ENCODE measurements around the gene PPP1R12A.

The PPP1R12A gene

GRCh38 chr12:79837575-79837974 lies 97.3 kb downstream of the PPP1R12A start:
- TF ChIP-seq, protein P1, sequence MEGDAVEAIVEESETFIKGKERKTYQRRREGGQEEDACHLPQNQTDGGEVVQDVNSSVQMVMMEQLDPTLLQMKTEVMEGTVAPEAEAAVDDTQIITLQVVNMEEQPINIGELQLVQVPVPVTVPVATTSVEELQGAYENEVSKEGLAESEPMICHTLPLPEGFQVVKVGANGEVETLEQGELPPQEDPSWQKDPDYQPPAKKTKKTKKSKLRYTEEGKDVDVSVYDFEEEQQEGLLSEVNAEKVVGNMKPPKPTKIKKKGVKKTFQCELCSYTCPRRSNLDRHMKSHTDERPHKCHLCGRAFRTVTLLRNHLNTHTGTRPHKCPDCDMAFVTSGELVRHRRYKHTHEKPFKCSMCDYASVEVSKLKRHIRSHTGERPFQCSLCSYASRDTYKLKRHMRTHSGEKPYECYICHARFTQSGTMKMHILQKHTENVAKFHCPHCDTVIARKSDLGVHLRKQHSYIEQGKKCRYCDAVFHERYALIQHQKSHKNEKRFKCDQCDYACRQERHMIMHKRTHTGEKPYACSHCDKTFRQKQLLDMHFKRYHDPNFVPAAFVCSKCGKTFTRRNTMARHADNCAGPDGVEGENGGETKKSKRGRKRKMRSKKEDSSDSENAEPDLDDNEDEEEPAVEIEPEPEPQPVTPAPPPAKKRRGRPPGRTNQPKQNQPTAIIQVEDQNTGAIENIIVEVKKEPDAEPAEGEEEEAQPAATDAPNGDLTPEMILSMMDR (IDR thresholded peaks at IDR 0.05; ENCODE audit: insufficient read depth, low read length), result no peak
- TF ChIP-seq POLR2AphosphoS5 (IDR thresholded peaks at IDR 0.05; ENCODE audit: low read depth) (no peak), REST (IDR thresholded peaks at IDR 0.05; ENCODE audit: insufficient replicate concordance, low read depth) (no peak), SPI1 (IDR thresholded peaks at IDR 0.05; ENCODE audit: borderline replicate concordance, low read depth) (no peak), GABPA (IDR thresholded peaks at IDR 0.05; ENCODE audit: low read depth) (no peak)
- no peaks in the 10 kb centered on the region for H3K27me3 ChIP-seq (ENCODE audit: insufficient read depth, poor library complexity, severe bottlenecking)
- no peak for DNase-seq (ENCODE audit: low read depth in 1 of 2, low spot score in 1 of 2)
- no peak overlapping the region for H3K4me3 ChIP-seq (replicated peaks; ENCODE audit: insufficient read depth, low read length)
- no peak overlapping the region for H3K27ac ChIP-seq (replicated peaks)

- Histone ChIP-seq H3K27ac (replicated peaks) (no peak overlapping the region), H3K4me3 (replicated peaks; ENCODE audit: insufficient read depth, low read length) (no peak overlapping the region), H3K27me3 (ENCODE audit: insufficient read depth, poor library complexity, severe bottlenecking) (no peaks in the 10 kb centered on the region)
- no peak for DNase-seq (ENCODE audit: low read depth in 1 of 2, low spot score in 1 of 2)
- TF ChIP-seq GABPA (IDR thresholded peaks at IDR 0.05; ENCODE audit: low read depth) (no peak), REST (IDR thresholded peaks at IDR 0.05; ENCODE audit: insufficient replicate concordance, low read depth) (no peak), POLR2AphosphoS5 (IDR thresholded peaks at IDR 0.05; ENCODE audit: low read depth) (no peak), SPI1 (IDR thresholded peaks at IDR 0.05; ENCODE audit: borderline replicate concordance, low read depth) (no peak)
- TF ChIP-seq, protein P1 (IDR thresholded peaks at IDR 0.05; ENCODE audit: insufficient read depth, low read length), result no peak
These were observed 99.5 kb downstream of the PPP1R12A start for GRCh38 chr12:79835377-79835843.

DNA sequence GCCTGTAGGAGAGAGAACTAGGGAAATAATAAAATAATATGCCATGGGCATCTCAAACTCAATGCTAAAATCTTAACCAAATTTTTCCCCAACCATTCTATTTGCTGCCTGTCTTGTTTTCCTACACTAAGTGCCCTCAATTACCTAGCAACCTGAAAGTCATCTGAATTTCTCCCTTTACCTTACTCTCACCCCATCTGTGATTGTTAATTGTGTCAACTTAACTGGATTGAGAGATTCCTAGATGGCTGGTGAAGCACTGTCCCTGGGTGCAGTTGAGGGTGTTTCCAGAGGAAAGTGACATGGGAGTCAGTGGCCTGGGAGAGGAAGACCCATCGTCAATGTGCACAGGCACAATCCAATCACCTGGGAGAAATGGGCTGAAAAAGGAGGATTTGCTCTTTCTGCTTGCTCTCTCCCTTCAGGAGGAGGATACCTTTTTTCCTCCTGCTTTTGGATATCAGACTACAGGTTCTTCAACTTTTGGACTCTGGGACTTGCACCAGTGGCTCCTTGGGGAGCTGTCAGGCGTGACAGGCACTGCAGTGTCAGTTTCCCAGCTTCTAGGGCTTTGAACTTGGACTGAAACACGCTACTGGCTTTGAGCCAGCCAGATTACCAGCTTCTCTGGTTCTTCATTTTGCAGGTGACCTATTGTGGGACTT lies 100.1 kb downstream of the PPP1R12A start:
- TF ChIP-seq REST (IDR thresholded peaks at IDR 0.05; ENCODE audit: insufficient replicate concordance, low read depth) (no peak), SPI1 (IDR thresholded peaks at IDR 0.05; ENCODE audit: borderline replicate concordance, low read depth) (no peak), POLR2AphosphoS5 (IDR thresholded peaks at IDR 0.05; ENCODE audit: low read depth) (no peak), GABPA (IDR thresholded peaks at IDR 0.05; ENCODE audit: low read depth) (no peak)
- TF ChIP-seq, protein P1 (IDR thresholded peaks at IDR 0.05; ENCODE audit: insufficient read depth, low read length), result no peak
- H3K27me3 ChIP-seq (ENCODE audit: insufficient read depth, poor library complexity, severe bottlenecking), result no peaks in the 10 kb centered on the region
- DNase-seq (ENCODE audit: low read depth in 1 of 2, low spot score in 1 of 2), result no peak
- no peak overlapping the region for H3K27ac ChIP-seq (replicated peaks)
- no peak overlapping the region for H3K4me3 ChIP-seq (replicated peaks; ENCODE audit: insufficient read depth, low read length)

All from HL-60 (cell line).